GM12801 (cell line): ENCODE data around the gene DUOXA2.

Experiments
- TF ChIP-seq, protein P1 (sequence below): IDR thresholded peaks from one replicate; pipeline ENCODE4 v1.5.1; 2011; ENCODE audit warnings: control low read depth; ENCODE audit not compliant: insufficient read length; ENCODE audit errors: extremely low read depth

The DUOXA2 gene

DNA sequence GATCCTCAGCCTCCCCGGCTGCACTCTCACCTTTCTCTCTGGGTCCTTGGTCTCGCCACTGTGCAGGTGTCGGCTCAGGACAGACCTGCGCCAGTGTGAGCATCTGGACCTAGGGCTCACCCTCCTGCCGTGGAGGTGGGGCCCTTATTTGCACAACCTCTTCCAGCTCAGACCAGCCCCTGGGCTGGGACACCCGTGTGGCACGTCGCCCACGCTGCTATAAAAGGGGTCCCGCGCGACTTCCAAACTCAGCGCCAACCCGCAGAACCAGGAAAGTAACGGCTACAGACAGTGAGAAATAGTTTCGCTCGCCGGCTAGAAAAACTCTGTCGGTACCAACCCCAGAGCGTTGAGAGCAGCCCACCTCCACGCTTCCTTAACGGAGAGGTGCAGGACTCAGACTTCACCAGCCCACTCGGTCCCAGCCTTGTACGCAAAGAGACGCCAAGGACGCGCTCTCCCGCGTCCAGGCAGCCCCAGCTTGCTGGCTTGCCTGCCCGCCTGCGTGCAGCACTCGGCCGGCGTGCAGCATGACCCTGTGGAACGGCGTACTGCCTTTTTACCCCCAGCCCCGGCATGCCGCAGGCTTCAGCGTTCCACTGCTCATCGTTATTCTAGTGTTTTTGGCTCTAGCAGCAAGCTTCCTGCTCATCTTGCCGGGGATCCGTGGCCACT is at the start of gene DUOXA2, which contains the start of gene DUOX2:
Gene DUOXA2 (plus strand): TSS at position 251 of the 675 bp plus-strand sequence. CDS start 280 bp downstream, at position 531.
Gene DUOX2 (minus strand): TSS at position 97 of the 675 bp plus-strand sequence. CDS start 761 bp downstream, outside the sequence.
- TF ChIP-seq, protein P1, sequence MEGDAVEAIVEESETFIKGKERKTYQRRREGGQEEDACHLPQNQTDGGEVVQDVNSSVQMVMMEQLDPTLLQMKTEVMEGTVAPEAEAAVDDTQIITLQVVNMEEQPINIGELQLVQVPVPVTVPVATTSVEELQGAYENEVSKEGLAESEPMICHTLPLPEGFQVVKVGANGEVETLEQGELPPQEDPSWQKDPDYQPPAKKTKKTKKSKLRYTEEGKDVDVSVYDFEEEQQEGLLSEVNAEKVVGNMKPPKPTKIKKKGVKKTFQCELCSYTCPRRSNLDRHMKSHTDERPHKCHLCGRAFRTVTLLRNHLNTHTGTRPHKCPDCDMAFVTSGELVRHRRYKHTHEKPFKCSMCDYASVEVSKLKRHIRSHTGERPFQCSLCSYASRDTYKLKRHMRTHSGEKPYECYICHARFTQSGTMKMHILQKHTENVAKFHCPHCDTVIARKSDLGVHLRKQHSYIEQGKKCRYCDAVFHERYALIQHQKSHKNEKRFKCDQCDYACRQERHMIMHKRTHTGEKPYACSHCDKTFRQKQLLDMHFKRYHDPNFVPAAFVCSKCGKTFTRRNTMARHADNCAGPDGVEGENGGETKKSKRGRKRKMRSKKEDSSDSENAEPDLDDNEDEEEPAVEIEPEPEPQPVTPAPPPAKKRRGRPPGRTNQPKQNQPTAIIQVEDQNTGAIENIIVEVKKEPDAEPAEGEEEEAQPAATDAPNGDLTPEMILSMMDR = no peak

DNA sequence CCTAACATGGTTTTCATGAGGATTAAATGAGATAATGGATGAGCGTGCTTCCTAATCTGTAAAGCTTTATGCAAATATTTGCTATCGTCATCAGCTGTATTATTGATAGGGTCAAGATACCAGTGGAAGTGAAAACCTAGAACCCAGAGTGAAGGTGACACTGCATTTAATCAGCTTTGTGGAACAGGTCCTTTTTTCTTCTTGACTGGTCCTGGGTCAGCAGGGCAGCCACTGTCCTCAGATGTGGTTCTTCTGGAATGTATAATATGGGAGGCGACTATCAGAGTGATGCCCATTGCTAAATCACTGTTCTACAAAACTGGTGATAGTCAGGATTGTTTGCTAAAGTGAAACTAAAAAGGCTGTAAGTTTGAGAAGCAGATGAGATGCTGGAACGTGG is 49.7 kb upstream of the DUOXA2 start:
- TF ChIP-seq, protein P1 = no peak

DNA sequence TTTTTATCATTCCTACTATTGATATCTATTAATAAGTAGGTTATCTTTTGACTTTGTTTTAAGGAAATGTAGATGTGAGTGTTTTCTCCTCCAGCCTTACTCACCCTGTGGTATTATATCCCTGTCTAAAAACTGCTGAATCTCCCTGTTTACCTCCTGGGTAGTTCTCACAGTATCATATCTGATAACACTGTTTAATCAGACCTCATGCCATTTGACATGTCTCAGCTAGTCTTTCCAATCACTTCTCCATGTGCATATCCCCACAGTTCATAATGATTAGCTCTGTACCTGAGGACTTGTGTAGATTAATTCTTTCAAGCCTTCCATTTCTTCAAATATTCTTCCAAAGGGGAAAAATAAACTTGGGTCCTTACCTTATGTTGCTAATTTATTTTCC is 30.9 kb upstream of the DUOXA2 start:
- TF ChIP-seq, protein P1 = no peak

DNA sequence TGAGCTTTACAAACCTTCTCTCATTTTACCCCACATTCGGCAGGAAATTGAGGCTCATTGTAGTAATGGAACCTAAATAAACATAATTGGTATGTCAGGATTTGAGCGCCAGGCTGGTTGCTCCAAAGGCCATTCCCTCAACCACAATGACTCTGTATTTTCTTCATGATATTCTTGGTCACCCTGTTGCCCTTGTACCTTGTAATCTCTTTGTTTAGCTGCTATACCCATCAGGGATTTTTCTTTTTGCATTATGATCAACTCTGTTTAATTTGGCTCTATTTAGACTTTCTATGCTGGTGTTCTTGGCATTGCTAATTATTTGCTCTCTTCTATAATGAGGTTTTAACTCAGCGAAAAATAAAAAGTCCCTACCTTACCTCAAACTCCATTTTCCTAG is 30.0 kb upstream of the DUOXA2 start:
- TF ChIP-seq, protein P1 = no peak

DNA sequence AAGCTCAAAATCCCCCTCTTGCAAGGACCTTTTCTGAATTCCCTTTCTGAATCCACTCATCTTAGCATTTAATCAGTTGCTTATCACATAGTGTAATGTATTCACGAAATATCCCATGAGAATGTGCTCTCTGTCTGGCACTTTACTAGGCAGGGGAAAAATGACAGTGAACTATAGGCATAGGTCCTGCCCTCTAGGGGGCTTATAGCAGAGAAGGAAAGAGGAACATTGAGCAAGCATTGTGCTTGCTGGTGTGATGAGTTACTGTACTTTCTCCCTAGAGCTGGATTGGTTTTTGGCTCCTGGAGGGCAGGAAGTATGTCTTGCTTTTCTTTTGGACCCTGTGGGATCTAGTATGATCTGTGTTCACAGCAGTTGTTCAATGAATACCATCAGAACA is 26.6 kb upstream of the DUOXA2 start:
- TF ChIP-seq, protein P1 = no peak

DNA sequence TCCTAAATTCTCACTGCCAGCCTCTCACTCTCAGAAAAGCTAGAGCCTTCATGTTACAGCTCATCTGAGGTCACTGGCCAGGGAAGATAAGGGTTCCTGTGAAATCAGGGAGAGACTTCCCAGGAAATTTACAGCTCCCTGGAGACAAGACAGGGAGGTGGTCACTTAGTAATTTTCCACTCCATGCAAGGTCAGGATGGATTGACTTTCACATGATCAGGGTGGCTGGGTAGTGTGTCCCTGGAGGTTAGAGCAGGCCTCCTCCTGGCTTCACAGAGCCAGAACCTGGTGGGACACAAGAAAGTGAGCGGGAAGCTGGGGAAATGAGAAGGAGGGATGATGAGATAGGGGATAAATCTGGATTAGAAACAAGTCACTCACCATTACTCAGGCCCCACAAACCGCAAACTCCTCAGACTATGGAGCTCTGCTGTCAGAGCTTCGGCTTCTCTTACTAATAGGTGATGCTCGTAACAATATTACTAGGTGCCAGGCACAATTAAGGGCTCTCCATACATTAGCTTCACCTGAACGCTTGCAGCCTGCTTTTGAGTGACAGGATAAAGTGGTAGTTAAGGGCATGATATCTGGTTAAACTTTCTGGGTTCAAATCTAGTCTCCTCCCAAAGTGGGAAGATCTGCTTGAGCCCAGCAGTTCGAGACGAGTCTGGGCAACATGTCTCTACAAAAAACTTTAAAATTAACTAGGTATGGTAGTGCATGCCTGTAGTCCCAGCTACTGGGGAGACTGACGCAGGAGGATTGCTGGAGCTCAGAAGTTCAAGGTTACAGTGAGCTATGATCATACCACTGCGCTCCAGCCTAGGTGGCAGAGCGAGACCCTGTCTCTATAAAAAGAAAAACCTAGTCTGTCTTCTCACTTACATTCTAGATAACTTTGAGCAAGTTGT is 25.1 kb upstream of the DUOXA2 start:
- TF ChIP-seq, protein P1 = no peak

DNA sequence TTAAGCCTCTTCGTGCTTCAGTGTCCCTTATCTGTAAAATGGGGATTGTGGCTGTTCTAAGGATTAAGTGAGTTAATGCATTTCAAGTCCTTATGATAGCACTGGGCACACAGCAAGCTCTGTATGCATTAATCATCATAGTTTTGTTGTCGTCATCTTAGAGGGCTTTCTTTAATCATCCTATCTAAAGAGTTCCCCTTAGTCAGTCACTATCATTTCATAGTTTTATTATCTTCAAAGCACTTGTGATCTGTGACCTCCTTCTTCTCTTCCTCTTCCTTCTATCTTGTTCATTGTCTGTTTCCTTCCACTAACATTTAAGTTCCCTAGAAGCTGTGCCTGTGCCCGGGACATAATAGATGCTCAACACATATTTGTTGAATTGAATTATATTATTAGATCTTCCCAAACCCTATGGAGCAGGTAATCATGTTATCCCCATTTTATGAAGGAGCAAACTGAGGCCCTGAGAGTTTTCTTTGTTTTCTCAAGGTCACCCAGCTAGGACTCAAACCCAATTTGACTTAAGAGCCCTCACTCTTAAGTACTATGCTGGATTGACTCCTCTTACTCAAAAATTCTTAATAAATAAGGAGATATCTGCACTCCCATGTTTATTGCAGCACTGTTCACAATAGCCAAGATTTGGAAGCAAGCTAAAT is 24.3 kb upstream of the DUOXA2 start:
- TF ChIP-seq, protein P1 = no peak
